H9 (cell line): ENCODE measurements around the gene RPS19BP1. TPM values are rescaled to one million over a fixed set of nuclear protein-coding genes. Genes with fewer than 3 reads are reported as not detected.
A peak's percentile ranks its signal among the peaks of the same experiment; 100 is the strongest.

Experiments used
- DNase-seq: peaks from one replicate; pipeline ENCODE4 v3.0.0-alpha.2; 2017
- H2AFZ ChIP-seq: one replicate; pipeline ENCODE4 v1.6.1; 2013; ENCODE audit warnings: mild to moderate bottlenecking, low read length, control low read depth, moderate library complexity
- H2AK5ac ChIP-seq: 2 replicates; pipeline ENCODE4 v1.6.1; 2013; ENCODE audit warnings: low read length, control low read depth, mixed read lengths; ENCODE audit not compliant: insufficient read length
- H2BK120ac ChIP-seq: one replicate; pipeline ENCODE4 v1.6.1; 2013; ENCODE audit warnings: low read depth, mild to moderate bottlenecking, low read length, control low read depth, inconsistent platforms; ENCODE audit not compliant: poor library complexity, severe bottlenecking
- H2BK12ac ChIP-seq: 2 replicates; pipeline ENCODE4 v1.6.1; 2013; ENCODE audit warnings: low read length, control low read depth, mixed read lengths, low read depth; ENCODE audit not compliant: insufficient read length
- H2BK15ac ChIP-seq: 2 replicates; pipeline ENCODE4 v1.6.1; 2013; ENCODE audit warnings: low read depth, low read length, control low read depth
- H2BK20ac ChIP-seq: one replicate; pipeline ENCODE4 v1.6.1; 2013; ENCODE audit warnings: low read depth, mild to moderate bottlenecking, low read length, control low read depth, inconsistent platforms; ENCODE audit not compliant: poor library complexity, severe bottlenecking
- H2BK5ac ChIP-seq: 2 replicates; pipeline ENCODE4 v1.6.1; 2013; ENCODE audit warnings: low read length, control low read depth, mixed read lengths; ENCODE audit not compliant: insufficient read length
- H3K14ac ChIP-seq: 2 replicates; pipeline ENCODE4 v1.6.1; 2013; ENCODE audit warnings: low read length, control low read depth; ENCODE audit not compliant: insufficient read depth
- H3K18ac ChIP-seq: 2 replicates; pipeline ENCODE4 v1.6.1; 2013; ENCODE audit warnings: low read depth, mild to moderate bottlenecking, mixed read lengths, low read length, control low read depth; ENCODE audit not compliant: insufficient read length
- H3K23ac ChIP-seq: 2 replicates; pipeline ENCODE4 v1.6.1; 2013; ENCODE audit warnings: low read length, control low read depth, mixed read lengths, low read depth; ENCODE audit not compliant: insufficient read length
- H3K23me2 ChIP-seq: 2 replicates; pipeline ENCODE4 v1.6.1; 2013; ENCODE audit warnings: low read depth, mild to moderate bottlenecking, mixed read lengths, low read length, control low read depth; ENCODE audit not compliant: insufficient read length, poor library complexity, severe bottlenecking
- H3K27ac ChIP-seq: 2 replicates; pipeline ENCODE4 v1.5.1; 2013; ENCODE audit warnings: low read length, control low read depth, mixed read lengths, low read depth; ENCODE audit not compliant: insufficient read length
- H3K27me3 ChIP-seq: 2 replicates; pipeline ENCODE4 v1.6.1; 2013; ENCODE audit warnings: low read length, control low read depth, inconsistent platforms; ENCODE audit not compliant: insufficient read depth
- H3K4ac ChIP-seq: 2 replicates; pipeline ENCODE4 v1.6.1; 2013; ENCODE audit warnings: low read depth, mild to moderate bottlenecking, control low read depth, inconsistent platforms, low read length, moderate library complexity
- H3K4me1 ChIP-seq: 2 replicates; pipeline ENCODE4 v1.6.1; 2013; ENCODE audit warnings: low read length, control low read depth, inconsistent platforms; ENCODE audit not compliant: insufficient read depth
- H3K4me2 ChIP-seq: 2 replicates; pipeline ENCODE4 v1.6.1; 2013; ENCODE audit warnings: low read length, control low read depth, mixed read lengths; ENCODE audit not compliant: insufficient read length, insufficient read depth
- H3K56ac ChIP-seq: 2 replicates; pipeline ENCODE4 v1.6.1; 2013; ENCODE audit warnings: low read depth, mild to moderate bottlenecking, mixed read lengths, low read length, control low read depth; ENCODE audit not compliant: insufficient read length
- H3K79me1 ChIP-seq: 2 replicates; pipeline ENCODE4 v1.6.1; 2013; ENCODE audit warnings: low read depth, mild to moderate bottlenecking, moderate library complexity, low read length, control low read depth, inconsistent platforms; ENCODE audit not compliant: insufficient read depth, poor library complexity, severe bottlenecking
- H3K79me2 ChIP-seq: 2 replicates; pipeline ENCODE4 v1.6.1; 2013; ENCODE audit warnings: low read length, control low read depth, inconsistent platforms; ENCODE audit not compliant: insufficient read depth
- H3K9ac ChIP-seq: 2 replicates; pipeline ENCODE4 v1.6.1; 2013; ENCODE audit warnings: low read length, control low read depth, mixed read lengths; ENCODE audit not compliant: insufficient read length; ENCODE audit errors: extremely low read depth
- H3K9me3 ChIP-seq: one replicate; pipeline ENCODE4 v1.6.1; 2013; ENCODE audit warnings: low read depth, low read length, inconsistent platforms; ENCODE audit not compliant: control insufficient read depth
- H3T11ph ChIP-seq: one replicate; pipeline ENCODE4 v1.6.1; 2013; ENCODE audit warnings: mild to moderate bottlenecking, low read length, control low read depth, inconsistent platforms
- H4K20me1 ChIP-seq: one replicate; pipeline ENCODE4 v1.6.1; 2013; ENCODE audit not compliant: control insufficient read depth, insufficient read length, insufficient read depth
- H4K5ac ChIP-seq: 2 replicates; pipeline ENCODE4 v1.6.1; 2013; ENCODE audit warnings: low read depth, mild to moderate bottlenecking, mixed read lengths, low read length, control low read depth; ENCODE audit not compliant: insufficient read length
- H4K8ac ChIP-seq: replicated peaks from 2 replicates; pipeline ENCODE4 v1.6.1; 2013; ENCODE audit warnings: low read length, control low read depth, mixed read lengths, low read depth; ENCODE audit not compliant: insufficient read length
- H4K91ac ChIP-seq: 2 replicates; pipeline ENCODE4 v1.6.1; 2013; ENCODE audit warnings: low read depth, mild to moderate bottlenecking, moderate library complexity, mixed read lengths, low read length, control low read depth; ENCODE audit not compliant: insufficient read length
- H3K27ac Mint-ChIP-seq, 3 experiments: 2 replicates in 2 of 3; 3 replicates in 1 of 3; pipeline ENCODE4 v1.8.0; 2020 to 2021; ENCODE audit warnings: mixed read lengths in 3 of 3, mild to moderate bottlenecking in 1 of 3, moderate library complexity in 1 of 3
- H3K27me3 Mint-ChIP-seq: 2 replicates; pipeline ENCODE4 v1.8.0; 2021; ENCODE audit warnings: low read depth, mild to moderate bottlenecking, moderate library complexity, mixed read lengths
- H3K36me3 Mint-ChIP-seq, 3 experiments: 2 replicates in 2 of 3; 3 replicates in 1 of 3; pipeline ENCODE4 v1.8.0; 2020 to 2021; ENCODE audit warnings: low read depth in 3 of 3, mixed read lengths in 3 of 3; ENCODE audit not compliant: insufficient read depth in 1 of 3
- H3K4me1 Mint-ChIP-seq, 2 experiments: 2 replicates each; pipeline ENCODE4 v1.8.0; 2020; ENCODE audit warnings: mixed read lengths in 2 of 2
- H3K4me3 Mint-ChIP-seq, 2 experiments: 2 replicates in 1 of 2; 3 replicates in 1 of 2; pipeline ENCODE4 v1.8.0; 2020 to 2021; ENCODE audit warnings: mild to moderate bottlenecking in 2 of 2, mixed read lengths in 2 of 2, moderate library complexity in 1 of 2
- H3K9me3 Mint-ChIP-seq, 2 experiments: 2 replicates in 1 of 2; 3 replicates in 1 of 2; pipeline ENCODE4 v1.8.0; 2020; ENCODE audit warnings: mild to moderate bottlenecking in 2 of 2, mixed read lengths in 2 of 2, moderate library complexity in 1 of 2
- CTCF ChIP-seq: fragments of 200-600 bp; sonication (generic); conservative IDR thresholded peaks from 3 replicates; pipeline ENCODE4 v1.8.0; 2021; ENCODE audit warnings: antibody characterized with exemption, mild to moderate bottlenecking
- WGBS: extraction: QIAGEN DNeasy Blood & Tissue Kit; methylation state at CpG from one replicate; pipeline ENCODE4 v1.1.7; 2013; ENCODE audit warnings: missing lambda C conversion rate, low lambda C conversion rate, mixed read lengths; ENCODE audit not compliant: insufficient read length; ENCODE audit errors: extremely low coverage; 5-methylcytosine and 5-hydroxymethylcytosine counted together
- total RNA-seq: library from RNA; stranded (reverse); gene quantifications from 2 replicates; pipeline ENCODE4 v1.2.1, GENCODE V29; 2021

Gene RPS19BP1
- total RNA-seq, 1 experiment from 2014 or later, result 65.0 TPM

GRCh38 chr22:39528080-39528661, 4.4 kb downstream of the RPS19BP1 start:
- Histone ChIP-seq H3K79me2 (peaks cover 2% of the 10 kb centered on the region; the same call in 1 of the 2 replicates), H3K27me3 (no peaks in the 10 kb centered on the region), H4K20me1 (no peaks in the 10 kb centered on the region), H2BK5ac (no peak overlapping the region), H3K79me1 (no peaks in the 10 kb centered on the region), H2BK12ac (no peak overlapping the region), H3K18ac (no peak overlapping the region), H3K9me3 (no peaks in the 10 kb centered on the region), H3K4ac (no peak overlapping the region), H3T11ph (no peak overlapping the region), H2AK5ac (no peak overlapping the region), H3K4me1 (peaks cover 3% of the 10 kb centered on the region; the same call in 1 of the 2 replicates), H4K8ac (no peak overlapping the region), H3K56ac (no peak overlapping the region), H2BK15ac (no peak overlapping the region), H3K23ac (no peak overlapping the region), H2AFZ (no peak overlapping the region), H3K14ac (no peak overlapping the region), H2BK20ac (no peak overlapping the region), H3K4me2 (no peak overlapping the region), H2BK120ac (no peak overlapping the region), H3K9ac (no peak overlapping the region), H4K91ac (no peak overlapping the region), H4K5ac (no peak overlapping the region), H3K27ac (no peak overlapping the region), H3K23me2 (peaks cover 6% of the 10 kb centered on the region)
- Mint-ChIP-seq H3K36me3 (peaks cover 11 to 60% (median 49%) of the 10 kb centered on the region in 3 experiments), H3K9me3 (no peaks in the 10 kb centered on the region; a peak in 1 of 5 replicates), H3K27me3 (no peaks in the 10 kb centered on the region), H3K27ac (peak overlapping the region in 1 of 3 experiments; percentile 44; a peak in 1 of 7 replicates), H3K4me1 (peaks cover 37 to 46% of the 10 kb centered on the region in 2 experiments), H3K4me3 (no peak overlapping the region; a peak in 1 of 5 replicates)
- TF ChIP-seq CTCF, result no peak
- no peak for DNase-seq
- no CpG with 5 or more reads among the region's 12 CpGs for WGBS
